Activated CD8-positive, alpha-beta memory T cell treated with anti-CD3 and anti-CD28 coated beads, Interleukin-2, amount 50 U/mL, for 4 hours (primary cell): ENCODE data around the gene ADSS1.
A peak's percentile ranks its signal among the peaks of the same experiment; 100 is the strongest.

Experiments used
- DNase-seq: peaks from one replicate; pipeline ENCODE4 v3.0.0-alpha.2; 2020

The ADSS1 gene

GRCh38 chr14:104700225-104700651 is 23.8 kb upstream of the ADSS1 start:
- no peak for DNase-seq

- no peak for DNase-seq
These were observed 23.2 kb upstream of the ADSS1 start for GRCh38 chr14:104700747-104701217.

GRCh38 chr14:104701383-104702076 is 22.5 kb upstream of the ADSS1 start:
- DNase-seq = no peak

GRCh38 chr14:104702106-104702505 is 21.9 kb upstream of the ADSS1 start:
- DNase-seq = no peak

- DNase-seq = no peak
These were observed 21.4 kb upstream of the ADSS1 start for GRCh38 chr14:104702673-104703072.

- DNase-seq = no peak
These were observed 20.8 kb upstream of the ADSS1 start for GRCh38 chr14:104703269-104703668.

GRCh38 chr14:104704252-104704651 is 19.8 kb upstream of the ADSS1 start:
- DNase-seq = no peak

GRCh38 chr14:104705340-104706047 is 18.5 kb upstream of the ADSS1 start:
- DNase-seq = no peak

- no peak for DNase-seq
These were observed 17.1 kb upstream of the ADSS1 start for GRCh38 chr14:104706733-104707607.

GRCh38 chr14:104707608-104708595 is 16.1 kb upstream of the ADSS1 start:
- DNase-seq = no peak

- DNase-seq = peak; percentile 78
These were observed 15.3 kb upstream of the ADSS1 start for GRCh38 chr14:104708606-104709268.

- no peak for DNase-seq
These were observed 14.5 kb upstream of the ADSS1 start for GRCh38 chr14:104709387-104710039.

GRCh38 chr14:104710071-104710735 is 13.8 kb upstream of the ADSS1 start:
- no peak for DNase-seq

- DNase-seq = no peak
These were observed 10.9 kb upstream of the ADSS1 start for GRCh38 chr14:104712881-104713734.

GRCh38 chr14:104714066-104714465 is 10.0 kb upstream of the ADSS1 start:
- DNase-seq = no peak

- no peak for DNase-seq
These were observed 9.3 kb upstream of the ADSS1 start for GRCh38 chr14:104714681-104715080.

GRCh38 chr14:104715416-104715815 is 8.6 kb upstream of the ADSS1 start:
- no peak for DNase-seq

- DNase-seq = no peak
These were observed 8.2 kb upstream of the ADSS1 start for GRCh38 chr14:104715871-104716270.

GRCh38 chr14:104717137-104717536 is 6.9 kb upstream of the ADSS1 start:
- no peak for DNase-seq
